Lower leg skin (tissue), 4 donors: Measurements from ENCODE around the gene SLC39A11. TPM values are rescaled to one million over a fixed set of nuclear protein-coding genes. Genes with fewer than 3 reads are reported as not detected.
"Not testable (repeated sequence)": the region's sequence is repeated elsewhere in the genome, so short reads cannot be mapped to it uniquely, and the experiment has no call there.

Experiments
- DNase-seq, 2 donors: peaks; one replicate each; pipeline ENCODE4 v3.0.0-alpha.2; 2019; ENCODE audit warnings: low spot score in 2 of 2
- H3K4me3 ChIP-seq: fragments of 200-600 bp; sonication (generic); 2 replicates; pipeline ENCODE4 v1.5.1; 2017; ENCODE audit warnings: mild to moderate bottlenecking, low read depth; ENCODE audit not compliant: poor library complexity, severe bottlenecking
- CTCF ChIP-seq, 3 donors: fragments of 450-650 bp; IDR thresholded peaks; one replicate each; pipeline ENCODE4 v1.5.1; 2016; ENCODE audit warnings: antibody characterized with exemption in 3 of 3, mild to moderate bottlenecking in 3 of 3, moderate library complexity in 2 of 3
- POLR2A ChIP-seq, 2 donors: fragments of 450-650 bp; IDR thresholded peaks; one replicate each; pipeline ENCODE4 v1.6.1; 2016 to 2017; ENCODE audit warnings: antibody characterized with exemption in 2 of 2, mild to moderate bottlenecking in 1 of 2, moderate library complexity in 1 of 2
- WGBS, 2 donors: methylation state at CpG; one replicate each; pipeline ENCODE4 v1.1.5; 2018; 5-methylcytosine and 5-hydroxymethylcytosine counted together
- intact Hi-C: fragments of 100-400 bp; cut with DNase I; formaldehyde crosslinking; loops from one replicate; pipeline ENCODE4 v1.15.0; 2023; ENCODE audit warnings: low total_unique reads
- total RNA-seq, 4 donors: library from RNA; depleted of rRNA; stranded (reverse); fragments of >200 nt; gene quantifications; one replicate each; pipeline ENCODE4 v1.1.0, GENCODE V29; 2016

Gene SLC39A11
- total RNA-seq, 4 donors from 2014 or later, result 41.6 to 59.0 (median 47.1) TPM

- H3K4me3 ChIP-seq, result no peak overlapping the region
- intact Hi-C loops, result no loop called here
- TF ChIP-seq POLR2A (IDR thresholded peaks at IDR 0.05) (no peak), CTCF (IDR thresholded peaks at IDR 0.05) (no peak)
- no peak for DNase-seq
- WGBS, 2 donors, result 88 to 94% methylated on average over 7 of the region's 7 CpGs
These were observed 449.8 kb downstream of the SLC39A11 start for GRCh38 chr17:72642720-72643119.

- no peak for TF ChIP-seq CTCF (IDR thresholded peaks at IDR 0.05)
- no peak for TF ChIP-seq POLR2A (IDR thresholded peaks at IDR 0.05)
- no peak for DNase-seq
- intact Hi-C loops, result no loop called here
- H3K4me3 ChIP-seq, result no peak overlapping the region
- WGBS, 2 donors, result 29 to 35% methylated on average over 35 to 43 of the region's 61 CpGs
These were observed 451.9 kb downstream of the SLC39A11 start for GRCh38 chr17:72640415-72641165.

- 80 to 87% methylated on average over 7 of the region's 7 CpGs for WGBS, 2 donors
- intact Hi-C loops, result no loop called here
- TF ChIP-seq POLR2A (IDR thresholded peaks at IDR 0.05), result no peak
- no peak for TF ChIP-seq CTCF (IDR thresholded peaks at IDR 0.05)
- H3K4me3 ChIP-seq, result no peak overlapping the region
- no peak for DNase-seq
These were observed 452.8 kb downstream of the SLC39A11 start for GRCh38 chr17:72639711-72640110.

- intact Hi-C loops, H3K4me3 ChIP-seq, DNase-seq: not testable (repeated sequence)
- 98% methylated on average over 3 of the region's 3 CpGs for WGBS, 2 donors
These were observed 453.6 kb downstream of the SLC39A11 start for GRCh38 chr17:72638932-72639331.

GRCh38 chr17:72635034-72635635 is 457.4 kb downstream of the SLC39A11 start:
- intact Hi-C loops, result no loop called here
- WGBS, 2 donors, result 40 to 43% methylated on average over 14 of the region's 14 CpGs
- H3K4me3 ChIP-seq, result no peak overlapping the region
- TF ChIP-seq CTCF (IDR thresholded peaks at IDR 0.05), result no peak
- TF ChIP-seq POLR2A (IDR thresholded peaks at IDR 0.05), result no peak
- no peak for DNase-seq

- no peak for DNase-seq
- no peak overlapping the region for H3K4me3 ChIP-seq
- WGBS, 2 donors, result 29 to 39% methylated on average over 7 of the region's 7 CpGs
These were observed 457.9 kb downstream of the SLC39A11 start for GRCh38 chr17:72634621-72635020.

More at GRCh38 chr17:72634621-72635020, 457.9 kb downstream of the SLC39A11 start:
- intact Hi-C loops, result no loop called here
- TF ChIP-seq CTCF (IDR thresholded peaks at IDR 0.05) (no peak), POLR2A (IDR thresholded peaks at IDR 0.05) (no peak)
